ENCODE measurements around the gene MAD1L1. TPM values are rescaled to one million over a fixed set of nuclear protein-coding genes. Genes with fewer than 3 reads are reported as not detected.

The MAD1L1 gene
- total and polyA plus RNA-seq, 2 donors (not counting 3 experiments of a cell fraction or from before 2014, with no cell fraction given), result 34.1 to 42.3 TPM

- Histone ChIP-seq H3K27me3 (ENCODE audit: control insufficient read depth in 2 of 2, insufficient read depth in 2 of 2, low read length in 2 of 2) (no peaks in the 10 kb centered on the region), H3K27ac (ENCODE audit: insufficient read depth, low read depth, low read length) (no peak overlapping the region), H2AFZ (ENCODE audit: low read depth, low read length) (no peak overlapping the region), H3K9me1 (replicated peaks; ENCODE audit: control insufficient read depth, extremely low read depth, insufficient read depth, low read length) (no peaks in the 10 kb centered on the region), H4K20me1 (replicated peaks; ENCODE audit: control insufficient read depth, extremely low read depth, insufficient read depth, low read length) (no peaks in the 10 kb centered on the region), H3K4me3 (replicated peaks in 1 of 3; ENCODE audit: insufficient read depth in 1 of 3, low read depth in 1 of 3, low read length in 3 of 3) (no peak overlapping the region), H3K4me2 (ENCODE audit: insufficient read depth, low read length) (no peak overlapping the region), H3K36me3 (ENCODE audit: control insufficient read depth in 2 of 2, extremely low read depth in 1 of 2, insufficient read depth in 2 of 2, low read length in 2 of 2) (peaks cover 0 to 2% of the 10 kb centered on the region in 2 experiments), H3K79me2 (ENCODE audit: control insufficient read depth, insufficient read depth, low read length) (no peaks in the 10 kb centered on the region), H3K9ac (replicated peaks; ENCODE audit: extremely low read depth, insufficient read depth, low read length) (no peak overlapping the region), H3K9me3 (replicated peaks; ENCODE audit: control insufficient read depth, insufficient read depth, low read length) (no peaks in the 10 kb centered on the region), H3K4me1 (ENCODE audit: control insufficient read depth, extremely low read depth, insufficient read depth, low read length) (no peaks in the 10 kb centered on the region)
- DNase-seq (ENCODE audit: low read depth, low spot score) (no peak), FAIRE-seq (no peak)
- dilution Hi-C loops (cut with MboI; ENCODE audit: extremely low pct_ligation_motif_present, low sequenced_read_pairs) (no loop called here), intact Hi-C loops (cut with micrococcal nuclease) (no loop called here)
- TF ChIP-seq FOS (IDR thresholded peaks at IDR 0.05; ENCODE audit: borderline replicate concordance, insufficient read depth, low read length), result no peak
- no peak for TF ChIP-seq MYC (IDR thresholded peaks at IDR 0.05; ENCODE audit: low read depth, low read length)
- TF ChIP-seq POLR2A (IDR thresholded peaks at IDR 0.05; ENCODE audit: low read depth, low read length), result no peak
- no peak for TF ChIP-seq MAX (IDR thresholded peaks at IDR 0.05; ENCODE audit: insufficient read depth, insufficient read length)
- TF ChIP-seq EZH2 (IDR thresholded peaks at IDR 0.05; ENCODE audit: borderline replicate concordance, low read depth, low read length, severe bottlenecking), result no peak
- no peak for TF ChIP-seq POLR2AphosphoS5 (IDR thresholded peaks at IDR 0.05; ENCODE audit: insufficient read depth, low read depth, low read length)
- TF ChIP-seq CTCF (IDR thresholded peaks at IDR 0.05; ENCODE audit: extremely low read depth in 1 of 2, insufficient read depth in 1 of 2, low read depth in 1 of 2, low read length in 2 of 2), result no peak
- no peak for TF ChIP-seq JUN (IDR thresholded peaks at IDR 0.05; ENCODE audit: borderline replicate concordance, insufficient read depth, insufficient read length, low read depth)
- TF ChIP-seq GATA2 (IDR thresholded peaks at IDR 0.05; ENCODE audit: insufficient read depth, insufficient read length, low read depth, low read length), result no peak
- BruUV-seq (replicated peaks), result no TSS peak
- CTCF ChIA-PET, result no interaction called here
- POLR2A ChIA-PET, result no interaction called here
Measured at GRCh38 chr7:1922870-1923236, 309.9 kb downstream of the MAD1L1 start.
